GM21717 (cell line): ENCODE measurements around the gene PRICKLE2.

Experiments used
- ATAC-seq: cut with Tn5 transposase; IDR thresholded peaks from one replicate; pipeline ENCODE4 v1.9.1; 2021; ENCODE audit warnings: mild to moderate bottlenecking, moderate library complexity; ENCODE audit not compliant: unreplicated experiment

The PRICKLE2 gene

GRCh38 chr3:64054488-64054887 is 170.8 kb downstream of the PRICKLE2 start:
- ATAC-seq: no peak

- no peak for ATAC-seq
These were observed 171.7 kb downstream of the PRICKLE2 start for GRCh38 chr3:64053581-64053980.

GRCh38 chr3:64053117-64053516 is 172.1 kb downstream of the PRICKLE2 start:
- ATAC-seq: no peak

GRCh38 chr3:64049832-64050231 is 175.4 kb downstream of the PRICKLE2 start:
- no peak for ATAC-seq

GRCh38 chr3:64049136-64049535 is 176.1 kb downstream of the PRICKLE2 start:
- ATAC-seq: no peak

- ATAC-seq: no peak
These were observed 176.6 kb downstream of the PRICKLE2 start for GRCh38 chr3:64048631-64049061.

GRCh38 chr3:64047787-64048186 is 177.5 kb downstream of the PRICKLE2 start:
- ATAC-seq: no peak

- ATAC-seq: no peak
These were observed 178.2 kb downstream of the PRICKLE2 start for GRCh38 chr3:64046996-64047594.

- no peak for ATAC-seq
These were observed 178.7 kb downstream of the PRICKLE2 start for GRCh38 chr3:64046592-64046991.

GRCh38 chr3:64042952-64043351 is 182.3 kb downstream of the PRICKLE2 start:
- ATAC-seq: no peak
